WTC11 (cell line): ENCODE measurements around the gene ETS1. TPM values are rescaled to one million over a fixed set of nuclear protein-coding genes. Genes with fewer than 3 reads are reported as not detected.

Experiments
- ATAC-seq: fragments of 200-7000 bp; cut with Tn5 transposase; 2 replicates; pipeline ENCODE4 v1.10.0; 2021; ENCODE audit warnings: mild to moderate bottlenecking, moderate library complexity
- CTCF ChIA-PET: fragments of 300-600 bp; sonication (Branson Sonifier 250); formaldehyde crosslinking; loops from one replicate; lab custom pipeline; 2021; ENCODE audit warnings: antibody characterized with exemption; lab: Charles Lee
- POLR2A ChIA-PET: fragments of 350-600 bp; sonication (Branson Sonifier 250); formaldehyde crosslinking; loops from one replicate; lab custom pipeline; 2021; ENCODE audit warnings: antibody characterized with exemption; lab: Charles Lee
- DNase-seq: peaks from one replicate; pipeline ENCODE4 v3.0.0; 2021; ENCODE audit warnings: low spot score
- H3K27ac Mint-ChIP-seq: 2 replicates; pipeline ENCODE4 v1.8.0; 2021; ENCODE audit warnings: mixed read lengths
- H3K27me3 Mint-ChIP-seq: 2 replicates; pipeline ENCODE4 v1.8.0; 2021; ENCODE audit warnings: low read depth, mild to moderate bottlenecking, moderate library complexity, mixed read lengths
- H3K36me3 Mint-ChIP-seq: 2 replicates; pipeline ENCODE4 v1.8.0; 2021; ENCODE audit warnings: mixed read lengths
- H3K4me1 Mint-ChIP-seq: 2 replicates; pipeline ENCODE4 v1.8.0; 2022; ENCODE audit warnings: mixed read lengths
- H3K4me3 Mint-ChIP-seq: 2 replicates; pipeline ENCODE4 v1.8.0; 2021; ENCODE audit warnings: mild to moderate bottlenecking, moderate library complexity, mixed read lengths
- H3K9me3 Mint-ChIP-seq: 2 replicates; pipeline ENCODE4 v1.8.0; 2021; ENCODE audit warnings: mixed read lengths
- CBFB ChIP-seq: sonication (generic); formaldehyde crosslinking; IDR thresholded peaks from 2 replicates; pipeline ENCODE4 v1.8.1; 2022; ENCODE audit warnings: mild to moderate bottlenecking, low read depth, missing genetic modification reagents
- E2F1 ChIP-seq: sonication (generic); formaldehyde crosslinking; IDR thresholded peaks from 2 replicates; pipeline ENCODE4 v1.8.0; 2022; ENCODE audit warnings: mild to moderate bottlenecking, missing genetic modification reagents
- EMX1 ChIP-seq: fragments of 250-450 bp; sonication (Bioruptor Pico); IDR thresholded peaks from 2 replicates; pipeline ENCODE4 v1.8.0; 2021; ENCODE audit warnings: mild to moderate bottlenecking
- FOXJ3 ChIP-seq: sonication (generic); formaldehyde crosslinking; IDR thresholded peaks from 2 replicates; pipeline ENCODE4 v1.9.0; 2021; ENCODE audit warnings: missing genetic modification reagents, mild to moderate bottlenecking, borderline replicate concordance
- GTF2I ChIP-seq: fragments of 250-450 bp; sonication (Bioruptor Pico); conservative IDR thresholded peaks from 2 replicates; pipeline ENCODE4 v1.4.0; 2021; ENCODE audit warnings: mild to moderate bottlenecking
- USF1 ChIP-seq: sonication (generic); formaldehyde crosslinking; IDR thresholded peaks from 2 replicates; pipeline ENCODE4 v1.8.0; 2022; ENCODE audit warnings: mild to moderate bottlenecking, missing genetic modification reagents
- ZNF396 ChIP-seq: fragments of 250-450 bp; sonication (Bioruptor Pico); IDR thresholded peaks from 2 replicates; pipeline ENCODE4 v1.8.0; 2021; ENCODE audit warnings: mild to moderate bottlenecking, moderate library complexity, borderline replicate concordance
- ZNF512 ChIP-seq: sonication (generic); formaldehyde crosslinking; IDR thresholded peaks from 2 replicates; pipeline ENCODE4 v1.8.1; 2022; ENCODE audit warnings: missing genetic modification reagents, borderline replicate concordance
- total RNA-seq: library from RNA; stranded (reverse); gene quantifications from 3 replicates; pipeline ENCODE4 v1.2.3, GENCODE V29; 2021
- TF ChIP-seq, protein P1 (sequence below): fragments of 250-450 bp; sonication (Bioruptor Pico); IDR thresholded peaks from 2 replicates; pipeline ENCODE4 v1.9.0; 2021; ENCODE audit warnings: mild to moderate bottlenecking
- TF ChIP-seq, protein P2 (sequence below): sonication (generic); formaldehyde crosslinking; IDR thresholded peaks from 2 replicates; pipeline ENCODE4 v1.8.1; 2023; ENCODE audit warnings: mild to moderate bottlenecking, missing genetic modification reagents, moderate library complexity

Gene ETS1
- total RNA-seq, 1 experiment from 2014 or later: 33.1 TPM

GRCh38 chr11:128586689-128587088 lies 669 bp downstream of the ETS1 start:
- ChIA-PET POLR2A (interaction anchor here (0.6 to 1.1 kb wide), 3 partner anchors 12 to 303 kb away, joined by 3 read pairs; no protein-coding TSS in a partner anchor), CTCF (interaction anchor here (0.8 to 1.8 kb wide), 6 partner anchors 13 to 429 kb away, joined by 3 to 5 read pairs (median 4); no protein-coding TSS in a partner anchor)
- TF ChIP-seq GTF2I (no peak), ZNF396 (no peak)
- ATAC-seq (no peak), DNase-seq (no peak)
- peak overlapping the region; percentile 86 for H3K4me3 Mint-ChIP-seq
- peaks cover 66% of the 10 kb centered on the region for H3K4me1 Mint-ChIP-seq
- peaks cover 5% of the 10 kb centered on the region; the same call in 1 of the 2 replicates for H3K27me3 Mint-ChIP-seq
- 0 out of 2 replicates have a peak, but pooled peaks cover 2% of the 10 kb centered on the region for H3K36me3 Mint-ChIP-seq
- peak overlapping the region; percentile 42 for H3K27ac Mint-ChIP-seq
- peaks cover 9% of the 10 kb centered on the region for H3K9me3 Mint-ChIP-seq

DNA sequence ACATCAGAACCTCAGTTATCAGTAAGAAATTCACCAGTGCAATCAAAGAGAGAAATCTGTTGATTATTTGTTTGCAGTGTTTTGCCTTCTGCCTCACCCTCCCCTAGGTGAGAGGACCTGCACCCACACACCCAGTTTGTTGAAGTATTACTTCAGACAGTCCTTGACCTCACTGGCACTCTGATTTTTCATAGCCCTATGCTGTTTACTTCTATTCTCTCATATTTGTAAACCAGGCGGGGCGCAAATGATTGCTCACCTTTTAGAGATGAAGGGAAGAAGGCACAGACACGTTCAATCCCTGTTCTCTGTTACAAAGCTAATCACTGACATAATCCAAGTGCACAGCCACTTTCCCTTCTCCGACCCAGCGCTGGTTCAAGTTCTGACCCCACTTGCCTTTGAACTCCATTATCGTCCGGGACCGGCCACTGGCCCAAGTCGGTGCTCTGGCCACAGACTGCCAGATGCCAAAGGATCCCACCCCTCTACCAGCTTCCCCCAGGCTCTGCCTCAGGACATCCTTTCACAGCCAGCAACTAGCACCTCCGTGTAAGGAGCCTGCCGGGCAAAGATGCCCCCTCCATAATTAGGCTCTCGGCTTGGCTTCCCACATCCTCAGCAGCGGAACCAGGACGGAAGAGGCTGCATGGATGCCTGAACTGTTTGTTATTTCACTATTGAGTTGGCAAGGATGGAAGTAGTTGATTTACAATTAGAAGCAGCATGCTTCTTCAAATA lies 1.7 kb downstream of the ETS1 start:
- TF ChIP-seq ZNF512 (CRISPR knock-in tag) (peak; percentile 12; the same call in 1 of the 2 replicates), CBFB (CRISPR knock-in tag) (no peak)
- Mint-ChIP-seq H3K27ac (peak overlapping the region; percentile 76), H3K4me3 (peak overlapping the region; percentile 86), H3K36me3 (0 out of 2 replicates have a peak, but pooled peaks cover 2% of the 10 kb centered on the region), H3K4me1 (peaks cover 67% of the 10 kb centered on the region), H3K27me3 (no peaks in the 10 kb centered on the region; the same call in 1 of the 2 replicates), H3K9me3 (peaks cover 9% of the 10 kb centered on the region)
- ATAC-seq: peak; percentile 33
- DNase-seq: no peak
- POLR2A ChIA-PET: interaction anchor here (0.6 kb wide), 1 partner anchor 32 kb away, joined by 3 read pairs; no protein-coding TSS in a partner anchor
- CTCF ChIA-PET: interaction anchor here (0.8 to 1.1 kb wide), 2 partner anchors 36 to 154 kb away, joined by 3 read pairs; no protein-coding TSS in a partner anchor

GRCh38 chr11:128584253-128584652 lies 3.1 kb downstream of the ETS1 start:
- Mint-ChIP-seq H3K27me3 (no peaks in the 10 kb centered on the region), H3K36me3 (no peaks in the 10 kb centered on the region), H3K4me3 (peak overlapping the region; percentile 66), H3K9me3 (no peaks in the 10 kb centered on the region), H3K27ac (peak overlapping the region; percentile 92), H3K4me1 (peaks cover 80% of the 10 kb centered on the region)
- POLR2A ChIA-PET: no interaction called here
- no peak for ATAC-seq
- DNase-seq: no peak
- TF ChIP-seq FOXJ3 (CRISPR knock-in tag) (no peak), E2F1 (CRISPR knock-in tag) (no peak), ZNF512 (CRISPR knock-in tag) (peak; percentile 15; the same call in 1 of the 2 replicates), USF1 (peak; percentile 21; the same call in 1 of the 2 replicates), EMX1 (CRISPR knock-in tag) (no peak)
- TF ChIP-seq, protein P1, sequence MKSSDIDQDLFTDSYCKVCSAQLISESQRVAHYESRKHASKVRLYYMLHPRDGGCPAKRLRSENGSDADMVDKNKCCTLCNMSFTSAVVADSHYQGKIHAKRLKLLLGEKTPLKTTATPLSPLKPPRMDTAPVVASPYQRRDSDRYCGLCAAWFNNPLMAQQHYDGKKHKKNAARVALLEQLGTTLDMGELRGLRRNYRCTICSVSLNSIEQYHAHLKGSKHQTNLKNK: no peak
- TF ChIP-seq, protein P2, sequence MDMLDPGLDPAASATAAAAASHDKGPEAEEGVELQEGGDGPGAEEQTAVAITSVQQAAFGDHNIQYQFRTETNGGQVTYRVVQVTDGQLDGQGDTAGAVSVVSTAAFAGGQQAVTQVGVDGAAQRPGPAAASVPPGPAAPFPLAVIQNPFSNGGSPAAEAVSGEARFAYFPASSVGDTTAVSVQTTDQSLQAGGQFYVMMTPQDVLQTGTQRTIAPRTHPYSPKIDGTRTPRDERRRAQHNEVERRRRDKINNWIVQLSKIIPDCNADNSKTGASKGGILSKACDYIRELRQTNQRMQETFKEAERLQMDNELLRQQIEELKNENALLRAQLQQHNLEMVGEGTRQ (CRISPR knock-in tag): peak; percentile 63; the same call in 1 of the 2 replicates
- CTCF ChIA-PET: interaction anchor here (1.0 kb wide), 1 partner anchor 48 kb away, joined by 4 read pairs; no protein-coding TSS in a partner anchor
